HepG2 (cell line): ENCODE data around the gene RFTN1. TPM values are rescaled to one million over a fixed set of nuclear protein-coding genes. Genes with fewer than 3 reads are reported as not detected.

Source experiments
- ATAC-seq: fragments of 200-7000 bp; cut with Tn5 transposase; 3 replicates; pipeline ENCODE4 v1.9.1; 2020; ENCODE audit warnings: mild to moderate bottlenecking, moderate library complexity
- BruUV-seq: library from RNA; stranded (reverse); fragments of 400-500 nt; replicated peaks from 2 replicates; lab custom pipeline; 2021; lab: Mats Ljungman, UMichigan
- CTCF ChIA-PET: fragments of 300-600 bp; formaldehyde crosslinking; extraction: SDS; loops from one replicate; lab custom pipeline; 2021; ENCODE audit warnings: low total read pairs, inconsistent platforms, low intra/inter-chr PET ratio; lab: Yijun Ruan, JAX
- POLR2A ChIA-PET: fragments of 350-600 bp; sonication (Branson Sonifier 250); formaldehyde crosslinking; loops from one replicate; lab custom pipeline; 2020; ENCODE audit warnings: antibody characterized with exemption, inconsistent platforms; lab: Yijun Ruan, JAX
- DNase-seq: peaks from one replicate; pipeline ENCODE4 v3.0.0-alpha.2; 2015; ENCODE audit warnings: low spot score
- FAIRE-seq: peaks from 3 replicates; lab custom pipeline; 2011; peaks lifted over from hg19 to GRCh38; lab: Jason Lieb, UNC
- H2AFZ ChIP-seq: one replicate; pipeline ENCODE4 v1.6.1; 2011; ENCODE audit warnings: low read length, inconsistent platforms
- H3K27ac ChIP-seq: fragments of 300-600 bp; 3 replicates; pipeline ENCODE4 v1.8.0; 2011; ENCODE audit warnings: mixed run types, mild to moderate bottlenecking, mixed read lengths, low read length, inconsistent platforms; ENCODE audit not compliant: insufficient read depth; ENCODE audit errors: extremely low read length
- H3K27me3 ChIP-seq, 2 experiments: fragments of 200-600 bp in 1 of 2; 2 replicates in 1 of 2; 3 replicates in 1 of 2; pipeline versions ENCODE4 v1.6.0 to v1.8.0; 2011; ENCODE audit warnings: low read length in 2 of 2, mild to moderate bottlenecking in 2 of 2, moderate library complexity in 2 of 2, inconsistent platforms in 1 of 2; ENCODE audit not compliant: insufficient read depth in 2 of 2, control insufficient read depth in 1 of 2
- H3K36me3 ChIP-seq, 2 experiments: fragments of 200-600 bp in 1 of 2; replicated peaks in 1 of 2; 2 replicates in 1 of 2; 3 replicates in 1 of 2; pipeline versions ENCODE4 v1.5.1 to v1.8.0; 2011; ENCODE audit warnings: low read length in 2 of 2, inconsistent platforms in 1 of 2; ENCODE audit not compliant: insufficient read depth in 2 of 2, control insufficient read depth in 1 of 2
- H3K4me1 ChIP-seq: 2 replicates; pipeline ENCODE4 v1.5.1; 2012; ENCODE audit warnings: low read length, inconsistent platforms; ENCODE audit not compliant: insufficient read depth
- H3K4me2 ChIP-seq: 2 replicates; pipeline ENCODE4 v1.6.0; 2011; ENCODE audit warnings: low read depth, low read length, inconsistent platforms
- H3K4me3 ChIP-seq, 3 experiments: fragments of 200-600 bp in 1 of 3; sonication (generic), shearing (Covaris generic) in 1 of 3; replicated peaks in 1 of 3; 2 replicates each; pipeline ENCODE4 v1.5.1; 2011 to 2016; ENCODE audit warnings: low read length in 3 of 3, inconsistent platforms in 2 of 3, low read depth in 2 of 3, mild to moderate bottlenecking in 2 of 3, control low read depth in 1 of 3, mixed read lengths in 1 of 3; ENCODE audit not compliant: insufficient read depth in 1 of 3
- H3K79me2 ChIP-seq: one replicate; pipeline ENCODE4 v1.6.1; 2011; ENCODE audit warnings: low read length, inconsistent platforms; ENCODE audit not compliant: insufficient read depth
- H3K9ac ChIP-seq: 2 replicates; pipeline ENCODE4 v1.6.0; 2011; ENCODE audit warnings: mild to moderate bottlenecking, low read depth, low read length, inconsistent platforms; ENCODE audit not compliant: insufficient read depth
- H3K9me3 ChIP-seq: 2 replicates; pipeline ENCODE4 v1.5.1; 2012; ENCODE audit warnings: mild to moderate bottlenecking, low read length
- H4K20me1 ChIP-seq: 2 replicates; pipeline ENCODE4 v1.6.0; 2011; ENCODE audit warnings: inconsistent platforms, mild to moderate bottlenecking, low read length, moderate library complexity; ENCODE audit not compliant: insufficient read depth
- BCL6 ChIP-seq: IDR thresholded peaks from 2 replicates; pipeline ENCODE4 v1.6.1; 2016; ENCODE audit warnings: missing genetic modification reagents, missing compliant biosample characterization
- E2F1 ChIP-seq: sonication (generic); formaldehyde crosslinking; IDR thresholded peaks from 2 replicates; pipeline ENCODE4 v1.5.0; 2020; ENCODE audit warnings: missing genetic modification reagents
- EHMT2 ChIP-seq: fragments of 200-600 bp; sonication (generic); IDR thresholded peaks from 2 replicates; pipeline ENCODE4 v1.7.0; 2017; ENCODE audit warnings: antibody characterized with exemption, low read depth, low read length, borderline replicate concordance
- HOXA7 ChIP-seq: sonication (generic); formaldehyde crosslinking; IDR thresholded peaks from 2 replicates; pipeline ENCODE4 v1.8.1; 2022; ENCODE audit warnings: mild to moderate bottlenecking, missing genetic modification reagents, moderate library complexity
- KLF6 ChIP-seq: IDR thresholded peaks from 2 replicates; pipeline ENCODE4 v1.8.0; 2016; ENCODE audit warnings: missing biosample characterization, missing genetic modification reagents
- MAFF ChIP-seq: IDR thresholded peaks from 2 replicates; pipeline ENCODE4 v1.6.1; 2011; ENCODE audit warnings: low read depth, low read length, improper control_type of control experiment
- PCBP1 ChIP-seq: fragments of 200-400 bp; formaldehyde crosslinking; IDR thresholded peaks from 2 replicates; pipeline ENCODE4 v1.6.1; 2017; ENCODE audit warnings: mild to moderate bottlenecking, low read depth, low read length, borderline replicate concordance
- SRSF1 ChIP-seq: fragments of 200-400 bp; formaldehyde crosslinking; optimal IDR thresholded peaks from 2 replicates; pipeline ENCODE3; 2017; ENCODE audit warnings: mild to moderate bottlenecking, low read depth, low read length, moderate library complexity
- ZNF703 ChIP-seq: sonication (generic); formaldehyde crosslinking; IDR thresholded peaks from 2 replicates; pipeline ENCODE4 v1.5.1; 2020; ENCODE audit warnings: missing genetic modification reagents, mild to moderate bottlenecking, moderate library complexity, borderline replicate concordance
- ZNF768 ChIP-seq: sonication (generic); formaldehyde crosslinking; IDR thresholded peaks from 2 replicates; pipeline ENCODE4 v1.4.0; 2020; ENCODE audit warnings: missing genetic modification reagents
- WGBS: methylation state at CpG from one replicate; pipeline ENCODE4 v1.1.6; 2017; ENCODE audit warnings: low lambda C conversion rate; 5-methylcytosine and 5-hydroxymethylcytosine counted together
- in situ Hi-C: cut with HindIII; loops from 2 replicates; pipeline ENCODE4 v1.10.0; 2017; ENCODE audit warnings: low pct_unique_long_range_greater_than_20kb; ENCODE audit not compliant: extremely low pct_ligation_motif_present
- intact Hi-C: fragments of 100-400 bp; cut with micrococcal nuclease; formaldehyde crosslinking; loops from one replicate; pipeline ENCODE4 v1.10.0; 2022; ENCODE audit not compliant: unreplicated experiment
- polyA plus RNA-seq, 8 experiments: library from polyadenylated mRNA; depleted of rRNA in 3 of 8; stranded (reverse) in 7 of 8; unstranded in 1 of 8; fragments of >200 nt; fragmentation: Illumina TruSeq in 4 of 8; extraction: Trizol in 4 of 8; gene quantifications; 2 replicates each; pipeline versions ENCODE4 v1.2.1 to v1.2.3, GENCODE V29; 2011 to 2016; ENCODE audit warnings: low read depth in 4 of 8, missing spikeins in 1 of 8, mixed read lengths in 1 of 8; ENCODE audit not compliant: insufficient read depth in 1 of 8
- total RNA-seq, 5 experiments: library from RNA; depleted of rRNA; stranded (reverse); fragments of >200 nt; fragmentation: Illumina TruSeq; extraction: Trizol; gene quantifications; 2 replicates each; pipeline ENCODE4 v1.2.3, GENCODE V29; 2016; ENCODE audit warnings: low read depth in 1 of 5
- TF ChIP-seq, protein P1 (sequence below): IDR thresholded peaks from 2 replicates; pipeline ENCODE4 v1.6.1; 2016; ENCODE audit warnings: low read depth, borderline replicate concordance
- TF ChIP-seq, protein P2 (sequence below): sonication (generic); formaldehyde crosslinking; IDR thresholded peaks from 2 replicates; pipeline ENCODE4 v1.5.0; 2020; ENCODE audit warnings: mild to moderate bottlenecking, missing genetic modification reagents, moderate library complexity
- TF ChIP-seq, protein P3 (sequence below): sonication (generic); formaldehyde crosslinking; IDR thresholded peaks from 2 replicates; pipeline ENCODE4 v1.4.0; 2020; ENCODE audit warnings: missing genetic modification reagents

The RFTN1 gene
- total and polyA plus RNA-seq, 2 of the 13 experiments (the other 11 are each of a cell fraction or from before 2014, with no cell fraction given) = not detected

DNA sequence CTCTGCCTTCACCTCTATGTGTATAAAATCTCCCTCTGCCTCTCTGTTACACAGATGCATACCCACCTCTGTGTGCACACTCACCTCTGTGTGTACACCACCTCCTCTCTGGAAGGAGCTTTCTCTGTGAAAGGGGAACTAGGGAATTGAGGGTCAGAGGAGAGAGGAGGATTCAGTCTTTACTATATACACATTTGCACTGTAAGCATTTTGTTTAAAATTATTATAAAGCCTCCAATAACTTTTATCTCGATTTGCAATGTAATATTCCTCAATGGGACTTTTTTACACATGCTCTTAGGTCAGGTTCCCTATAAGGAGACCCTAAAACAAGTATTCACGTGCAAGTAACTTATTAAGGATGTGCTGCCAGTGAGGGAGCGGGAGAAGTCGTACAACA, 166.0 kb downstream of the RFTN1 start (continued):
- peak; percentile 43 for TF ChIP-seq MAFF
- no peak for TF ChIP-seq ZNF768 (CRISPR knock-in tag)
- no peak for TF ChIP-seq ZNF703 (CRISPR knock-in tag)
- TF ChIP-seq, protein P1, sequence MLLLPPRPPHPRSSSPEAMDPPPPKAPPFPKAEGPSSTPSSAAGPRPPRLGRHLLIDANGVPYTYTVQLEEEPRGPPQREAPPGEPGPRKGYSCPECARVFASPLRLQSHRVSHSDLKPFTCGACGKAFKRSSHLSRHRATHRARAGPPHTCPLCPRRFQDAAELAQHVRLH (CRISPR knock-in tag) = no peak
- no peak for TF ChIP-seq EHMT2
- TF ChIP-seq, protein P2, sequence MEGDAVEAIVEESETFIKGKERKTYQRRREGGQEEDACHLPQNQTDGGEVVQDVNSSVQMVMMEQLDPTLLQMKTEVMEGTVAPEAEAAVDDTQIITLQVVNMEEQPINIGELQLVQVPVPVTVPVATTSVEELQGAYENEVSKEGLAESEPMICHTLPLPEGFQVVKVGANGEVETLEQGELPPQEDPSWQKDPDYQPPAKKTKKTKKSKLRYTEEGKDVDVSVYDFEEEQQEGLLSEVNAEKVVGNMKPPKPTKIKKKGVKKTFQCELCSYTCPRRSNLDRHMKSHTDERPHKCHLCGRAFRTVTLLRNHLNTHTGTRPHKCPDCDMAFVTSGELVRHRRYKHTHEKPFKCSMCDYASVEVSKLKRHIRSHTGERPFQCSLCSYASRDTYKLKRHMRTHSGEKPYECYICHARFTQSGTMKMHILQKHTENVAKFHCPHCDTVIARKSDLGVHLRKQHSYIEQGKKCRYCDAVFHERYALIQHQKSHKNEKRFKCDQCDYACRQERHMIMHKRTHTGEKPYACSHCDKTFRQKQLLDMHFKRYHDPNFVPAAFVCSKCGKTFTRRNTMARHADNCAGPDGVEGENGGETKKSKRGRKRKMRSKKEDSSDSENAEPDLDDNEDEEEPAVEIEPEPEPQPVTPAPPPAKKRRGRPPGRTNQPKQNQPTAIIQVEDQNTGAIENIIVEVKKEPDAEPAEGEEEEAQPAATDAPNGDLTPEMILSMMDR (CRISPR knock-in tag) = no peak

DNA sequence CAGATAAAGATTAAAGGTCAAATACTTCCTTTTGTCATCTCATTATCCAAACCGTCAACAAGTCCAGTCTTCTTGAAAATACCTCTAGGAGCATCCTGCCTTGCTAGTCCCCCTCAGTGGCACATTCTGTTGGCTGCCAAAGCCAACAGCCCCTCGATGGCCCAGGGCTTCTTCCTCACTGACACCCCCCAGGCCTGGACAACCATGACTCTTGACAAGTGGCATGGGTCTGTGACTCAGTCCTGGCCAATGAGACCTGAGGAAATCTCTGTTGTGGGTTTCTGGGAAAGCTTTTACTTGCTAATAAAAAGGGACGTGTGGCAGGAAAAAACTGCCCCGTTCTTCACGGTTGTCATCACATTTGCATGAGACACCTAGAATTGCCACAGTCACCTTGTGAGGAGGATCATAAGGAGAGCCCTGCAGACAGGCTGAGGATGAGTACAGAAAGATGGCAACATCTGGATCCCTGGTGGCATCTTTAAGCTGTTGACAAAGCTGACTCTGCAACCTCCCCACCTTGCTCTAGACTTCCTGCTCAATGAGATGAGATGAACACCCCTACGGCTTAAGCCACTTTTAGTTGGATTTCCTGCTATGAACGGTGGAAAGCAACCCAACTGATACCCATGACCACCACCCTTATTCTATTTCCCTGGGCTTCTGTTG, 167.0 kb downstream of the RFTN1 start:
- BruUV-seq = no TSS peak
- Histone ChIP-seq H3K4me2 (no peak overlapping the region), H3K27ac (no peak overlapping the region), H3K36me3 (peaks cover 2% of the 10 kb centered on the region in 2 experiments; a peak in 3 of 5 replicates), H3K27me3 (no peaks in the 10 kb centered on the region), H3K4me3 (no peak overlapping the region), H3K4me1 (peaks cover 9% of the 10 kb centered on the region; the same call in 1 of the 2 replicates), H2AFZ (no peak overlapping the region), H4K20me1 (no peaks in the 10 kb centered on the region), H3K9ac (no peak overlapping the region), H3K9me3 (no peaks in the 10 kb centered on the region), H3K79me2 (no peaks in the 10 kb centered on the region)
- ChIA-PET POLR2A (no interaction called here), CTCF (no interaction called here)
- WGBS = 97% methylated on average over 7 of the region's 7 CpGs
- no peak for FAIRE-seq
- DNase-seq = no peak
- ATAC-seq = no peak
- in situ Hi-C loops = no loop called here
- intact Hi-C loops = no loop called here
- TF ChIP-seq SRSF1 (no peak), E2F1 (no peak), BCL6 (CRISPR knock-in tag) (no peak), HOXA7 (CRISPR knock-in tag) (no peak), PCBP1 (no peak), KLF6 (no peak)
- TF ChIP-seq, protein P3, sequence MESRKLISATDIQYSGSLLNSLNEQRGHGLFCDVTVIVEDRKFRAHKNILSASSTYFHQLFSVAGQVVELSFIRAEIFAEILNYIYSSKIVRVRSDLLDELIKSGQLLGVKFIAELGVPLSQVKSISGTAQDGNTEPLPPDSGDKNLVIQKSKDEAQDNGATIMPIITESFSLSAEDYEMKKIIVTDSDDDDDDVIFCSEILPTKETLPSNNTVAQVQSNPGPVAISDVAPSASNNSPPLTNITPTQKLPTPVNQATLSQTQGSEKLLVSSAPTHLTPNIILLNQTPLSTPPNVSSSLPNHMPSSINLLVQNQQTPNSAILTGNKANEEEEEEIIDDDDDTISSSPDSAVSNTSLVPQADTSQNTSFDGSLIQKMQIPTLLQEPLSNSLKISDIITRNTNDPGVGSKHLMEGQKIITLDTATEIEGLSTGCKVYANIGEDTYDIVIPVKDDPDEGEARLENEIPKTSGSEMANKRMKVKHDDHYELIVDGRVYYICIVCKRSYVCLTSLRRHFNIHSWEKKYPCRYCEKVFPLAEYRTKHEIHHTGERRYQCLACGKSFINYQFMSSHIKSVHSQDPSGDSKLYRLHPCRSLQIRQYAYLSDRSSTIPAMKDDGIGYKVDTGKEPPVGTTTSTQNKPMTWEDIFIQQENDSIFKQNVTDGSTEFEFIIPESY (CRISPR knock-in tag) = no peak
